KMS-11 (cell line): ENCODE measurements around the gene EDN2.

Experiments used
- H2AFZ ChIP-seq: fragments of 200-600 bp; sonication (generic); 2 replicates; pipeline ENCODE4 v1.6.1; 2016; ENCODE audit warnings: antibody characterized with exemption, mixed run types, low read depth
- H3K27ac ChIP-seq: fragments of 200-600 bp; sonication (generic); 2 replicates; pipeline ENCODE4 v1.6.1; 2016; ENCODE audit warnings: mild to moderate bottlenecking, mixed run types
- H3K27me3 ChIP-seq: fragments of 200-600 bp; sonication (generic); 2 replicates; pipeline ENCODE4 v1.6.1; 2017; ENCODE audit warnings: mild to moderate bottlenecking, low read depth, mixed run types, moderate library complexity; ENCODE audit not compliant: insufficient read depth
- H3K36me3 ChIP-seq: fragments of 200-600 bp; sonication (generic); 2 replicates; pipeline ENCODE4 v1.6.1; 2017; ENCODE audit warnings: mild to moderate bottlenecking, mixed run types; ENCODE audit not compliant: insufficient read depth
- H3K4me1 ChIP-seq: fragments of 200-600 bp; sonication (generic); 2 replicates; pipeline ENCODE4 v1.6.1; 2016; ENCODE audit warnings: mild to moderate bottlenecking, low read depth, mixed run types; ENCODE audit not compliant: poor library complexity, severe bottlenecking
- H3K4me2 ChIP-seq: fragments of 200-600 bp; sonication (generic); 2 replicates; pipeline ENCODE4 v1.7.0; 2016; ENCODE audit warnings: mild to moderate bottlenecking, mixed run types
- H3K4me3 ChIP-seq: fragments of 200-600 bp; sonication (generic); IDR thresholded peaks from 2 replicates; pipeline ENCODE4 v1.6.1; 2017; ENCODE audit warnings: low read depth, low read length, mixed read lengths; ENCODE audit not compliant: insufficient read depth
- H3K79me2 ChIP-seq: fragments of 200-600 bp; sonication (generic); 2 replicates; pipeline ENCODE4 v1.6.1; 2016; ENCODE audit warnings: low read depth, mixed run types; ENCODE audit not compliant: insufficient read depth
- H3K9ac ChIP-seq: fragments of 200-600 bp; sonication (generic); 2 replicates; pipeline ENCODE4 v1.6.1; 2016; ENCODE audit warnings: mild to moderate bottlenecking, mixed run types
- H4K20me1 ChIP-seq: fragments of 200-600 bp; sonication (generic); 2 replicates; pipeline ENCODE4 v1.6.1; 2016; ENCODE audit warnings: mild to moderate bottlenecking, mixed run types; ENCODE audit not compliant: insufficient read depth
- TF ChIP-seq, protein P1 (sequence below): fragments of 200-600 bp; sonication (generic); conservative IDR thresholded peaks from 2 replicates; pipeline ENCODE4 v1.6.1; 2017; ENCODE audit warnings: low read depth, mild to moderate bottlenecking, antibody characterized with exemption, low read length, moderate library complexity, mixed read lengths

The EDN2 gene

DNA sequence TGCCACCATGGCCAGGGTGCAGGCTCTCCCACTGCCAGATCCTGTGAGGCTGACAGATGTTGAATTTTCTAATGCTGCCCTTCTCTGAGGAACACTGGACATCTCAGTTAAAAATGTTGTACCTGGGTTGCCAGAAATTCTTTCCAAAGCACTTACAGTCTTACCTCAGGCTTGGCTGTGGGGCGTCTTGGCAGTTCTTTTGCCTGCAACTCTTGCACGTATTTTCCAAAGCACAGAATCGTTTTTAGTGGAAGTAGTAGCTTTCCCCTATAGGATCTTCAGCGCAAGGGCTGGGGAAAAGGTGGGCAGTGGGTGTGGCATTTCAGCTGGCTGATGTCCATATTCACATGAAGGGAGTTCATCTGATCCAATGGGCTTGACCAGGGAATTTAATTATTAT, 53.9 kb downstream of the EDN2 start:
- H3K4me2 ChIP-seq = peak overlapping the region; percentile 10; the same call in 1 of the 2 replicates
- no peaks in the 10 kb centered on the region for H3K36me3 ChIP-seq
- TF ChIP-seq, protein P1, sequence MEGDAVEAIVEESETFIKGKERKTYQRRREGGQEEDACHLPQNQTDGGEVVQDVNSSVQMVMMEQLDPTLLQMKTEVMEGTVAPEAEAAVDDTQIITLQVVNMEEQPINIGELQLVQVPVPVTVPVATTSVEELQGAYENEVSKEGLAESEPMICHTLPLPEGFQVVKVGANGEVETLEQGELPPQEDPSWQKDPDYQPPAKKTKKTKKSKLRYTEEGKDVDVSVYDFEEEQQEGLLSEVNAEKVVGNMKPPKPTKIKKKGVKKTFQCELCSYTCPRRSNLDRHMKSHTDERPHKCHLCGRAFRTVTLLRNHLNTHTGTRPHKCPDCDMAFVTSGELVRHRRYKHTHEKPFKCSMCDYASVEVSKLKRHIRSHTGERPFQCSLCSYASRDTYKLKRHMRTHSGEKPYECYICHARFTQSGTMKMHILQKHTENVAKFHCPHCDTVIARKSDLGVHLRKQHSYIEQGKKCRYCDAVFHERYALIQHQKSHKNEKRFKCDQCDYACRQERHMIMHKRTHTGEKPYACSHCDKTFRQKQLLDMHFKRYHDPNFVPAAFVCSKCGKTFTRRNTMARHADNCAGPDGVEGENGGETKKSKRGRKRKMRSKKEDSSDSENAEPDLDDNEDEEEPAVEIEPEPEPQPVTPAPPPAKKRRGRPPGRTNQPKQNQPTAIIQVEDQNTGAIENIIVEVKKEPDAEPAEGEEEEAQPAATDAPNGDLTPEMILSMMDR = no peak
- peaks cover 33% of the 10 kb centered on the region for H3K4me1 ChIP-seq
- no peak overlapping the region for H3K9ac ChIP-seq
- no peak overlapping the region for H2AFZ ChIP-seq
- no peaks in the 10 kb centered on the region for H4K20me1 ChIP-seq
- no peak overlapping the region for H3K4me3 ChIP-seq
- no peak overlapping the region for H3K27ac ChIP-seq
- H3K27me3 ChIP-seq = no peaks in the 10 kb centered on the region
- H3K79me2 ChIP-seq = no peaks in the 10 kb centered on the region

DNA sequence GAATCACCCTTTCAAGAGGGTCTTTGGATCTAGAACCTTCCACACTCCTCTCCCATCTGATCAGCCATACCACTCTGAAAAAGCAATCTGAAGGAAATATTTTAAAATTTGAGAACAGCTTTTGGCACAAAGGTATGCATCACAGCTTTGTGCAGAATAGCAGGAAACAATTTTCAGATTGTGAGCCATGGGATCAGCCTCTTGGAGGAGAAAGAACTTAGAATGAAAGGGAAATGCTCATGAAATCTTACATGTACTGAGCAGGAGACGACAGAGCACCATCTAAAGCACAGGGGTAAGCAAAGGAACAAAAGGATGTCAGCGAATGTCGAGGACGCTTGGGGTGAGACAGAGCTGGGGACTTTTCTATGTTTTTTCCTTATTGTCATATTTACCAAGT, 54.4 kb downstream of the EDN2 start:
- Histone ChIP-seq H3K36me3 (no peaks in the 10 kb centered on the region), H3K79me2 (no peaks in the 10 kb centered on the region), H3K4me2 (peak overlapping the region; percentile 10), H4K20me1 (no peaks in the 10 kb centered on the region), H2AFZ (no peak overlapping the region), H3K4me1 (peaks cover 33% of the 10 kb centered on the region), H3K4me3 (no peak overlapping the region), H3K27me3 (no peaks in the 10 kb centered on the region), H3K27ac (no peak overlapping the region), H3K9ac (no peak overlapping the region)
- TF ChIP-seq, protein P1 = no peak

DNA sequence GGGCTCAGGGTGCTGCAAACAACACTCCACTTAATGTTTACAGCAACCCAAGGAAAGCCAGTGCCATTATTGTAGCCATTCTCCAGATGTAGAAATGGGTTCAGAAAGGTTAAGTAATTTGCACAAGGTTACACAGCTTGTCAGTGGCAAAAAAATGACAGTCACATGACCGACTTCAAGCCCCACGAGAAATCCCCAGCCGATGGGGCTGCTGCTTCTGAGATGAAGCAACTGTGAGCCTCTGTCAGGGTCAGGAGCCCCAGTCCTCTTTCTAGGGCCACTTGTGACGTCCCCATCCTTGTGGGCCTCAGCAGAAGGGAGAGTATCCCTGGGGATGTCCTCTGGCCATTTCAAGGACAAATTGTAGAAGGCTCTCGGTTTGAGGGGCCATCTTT, 54.8 kb downstream of the EDN2 start:
- Histone ChIP-seq H3K79me2 (no peaks in the 10 kb centered on the region), H3K4me3 (no peak overlapping the region), H2AFZ (no peak overlapping the region), H3K27me3 (no peaks in the 10 kb centered on the region), H3K4me1 (peaks cover 33% of the 10 kb centered on the region), H4K20me1 (no peaks in the 10 kb centered on the region), H3K36me3 (no peaks in the 10 kb centered on the region), H3K4me2 (peak overlapping the region; percentile 10; the same call in 1 of the 2 replicates), H3K27ac (no peak overlapping the region), H3K9ac (no peak overlapping the region)
- TF ChIP-seq, protein P1 = no peak
